ENCODE measurements around the gene NUDT22.

Gene NUDT22

GRCh38 chr11:64216879-64217278 is 9.2 kb upstream of the NUDT22 start:
- Histone ChIP-seq H2AFZ (ENCODE audit: low read length) (no peak overlapping the region), H3K4me3 (ENCODE audit: low read depth, low read length, poor library complexity, severe bottlenecking) (no peak overlapping the region), H3F3A (ENCODE audit: insufficient read depth, low read length) (no peaks in the 10 kb centered on the region), H3K9me3 (ENCODE audit: low read length) (no peaks in the 10 kb centered on the region), H3K4me2 (ENCODE audit: low read length) (no peak overlapping the region), H3K79me2 (ENCODE audit: insufficient read depth, low read length) (no peaks in the 10 kb centered on the region), H3K4me1 (ENCODE audit: insufficient read depth, low read length, severe bottlenecking) (no peaks in the 10 kb centered on the region), H3K9ac (ENCODE audit: low read length) (no peak overlapping the region), H4K20me1 (ENCODE audit: insufficient read depth, low read length) (no peaks in the 10 kb centered on the region), H3K27me3 (ENCODE audit: insufficient read depth, low read length) (no peaks in the 10 kb centered on the region), H3K27ac (ENCODE audit: low read depth, low read length, poor library complexity, severe bottlenecking) (no peak overlapping the region), H3K36me3 (ENCODE audit: insufficient read depth, low read length) (peaks cover 58% of the 10 kb centered on the region), H3K9me2 (ENCODE audit: low read depth, low read length) (no peaks in the 10 kb centered on the region)
- TF ChIP-seq EZH2 (IDR thresholded peaks at IDR 0.05; ENCODE audit: borderline replicate concordance, low read length): no peak
- TF ChIP-seq CTCF (IDR thresholded peaks at IDR 0.05; ENCODE audit: low read length): peak; percentile 40

- H3K36me3 ChIP-seq (ENCODE audit: insufficient read depth, low read length): peaks cover 59% of the 10 kb centered on the region
- H3K27ac ChIP-seq (ENCODE audit: low read depth, low read length, poor library complexity, severe bottlenecking): no peak overlapping the region
- no peaks in the 10 kb centered on the region for H3K4me1 ChIP-seq (ENCODE audit: insufficient read depth, low read length, severe bottlenecking)
- H3K9me3 ChIP-seq (ENCODE audit: low read length): no peaks in the 10 kb centered on the region
- H3K4me3 ChIP-seq (ENCODE audit: low read depth, low read length, poor library complexity, severe bottlenecking): no peak overlapping the region
- no peaks in the 10 kb centered on the region for H3K79me2 ChIP-seq (ENCODE audit: insufficient read depth, low read length)
- H3F3A ChIP-seq (ENCODE audit: insufficient read depth, low read length): no peaks in the 10 kb centered on the region
- no peaks in the 10 kb centered on the region for H3K9me2 ChIP-seq (ENCODE audit: low read depth, low read length)
- TF ChIP-seq EZH2 (IDR thresholded peaks at IDR 0.05; ENCODE audit: borderline replicate concordance, low read length) (no peak), CTCF (IDR thresholded peaks at IDR 0.05; ENCODE audit: low read length) (no peak)
- no peak overlapping the region for H2AFZ ChIP-seq (ENCODE audit: low read length)
- no peaks in the 10 kb centered on the region for H4K20me1 ChIP-seq (ENCODE audit: insufficient read depth, low read length)
- H3K4me2 ChIP-seq (ENCODE audit: low read length): no peak overlapping the region
- no peak overlapping the region for H3K9ac ChIP-seq (ENCODE audit: low read length)
- no peaks in the 10 kb centered on the region for H3K27me3 ChIP-seq (ENCODE audit: insufficient read depth, low read length)
Observed at GRCh38 chr11:64218628-64219353, 7.3 kb upstream of the NUDT22 start.

DNA sequence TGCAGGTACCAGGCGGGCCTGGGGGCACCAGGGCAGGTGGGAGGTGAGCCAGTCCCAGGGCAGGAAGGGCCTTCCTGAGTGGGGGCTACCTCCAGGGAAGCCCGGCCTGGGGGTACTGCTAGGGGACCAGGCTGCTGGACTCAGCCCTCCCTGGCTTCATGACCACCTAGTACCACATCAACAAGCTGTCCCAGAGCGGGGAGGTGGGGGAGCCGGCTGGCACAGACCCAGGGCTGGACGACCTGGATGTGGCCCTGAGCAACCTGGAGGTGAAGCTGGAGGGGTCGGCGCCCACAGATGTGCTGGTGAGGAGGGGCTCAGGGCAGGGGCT is 6.8 kb upstream of the NUDT22 start:
- no peaks in the 10 kb centered on the region for H3F3A ChIP-seq (ENCODE audit: insufficient read depth, low read length)
- no peak overlapping the region for H2AFZ ChIP-seq (ENCODE audit: low read length)
- no peak overlapping the region for H3K27ac ChIP-seq (ENCODE audit: low read depth, low read length, poor library complexity, severe bottlenecking)
- no peak overlapping the region for H3K4me3 ChIP-seq (ENCODE audit: low read depth, low read length, poor library complexity, severe bottlenecking)
- H3K4me2 ChIP-seq (ENCODE audit: low read length): no peak overlapping the region
- H3K36me3 ChIP-seq (ENCODE audit: insufficient read depth, low read length): peaks cover 59% of the 10 kb centered on the region
- no peaks in the 10 kb centered on the region for H3K9me2 ChIP-seq (ENCODE audit: low read depth, low read length)
- H3K4me1 ChIP-seq (ENCODE audit: insufficient read depth, low read length, severe bottlenecking): peaks cover 2% of the 10 kb centered on the region
- H4K20me1 ChIP-seq (ENCODE audit: insufficient read depth, low read length): no peaks in the 10 kb centered on the region
- no peak for TF ChIP-seq EZH2 (IDR thresholded peaks at IDR 0.05; ENCODE audit: borderline replicate concordance, low read length)
- TF ChIP-seq CTCF (IDR thresholded peaks at IDR 0.05; ENCODE audit: low read length): no peak
- no peaks in the 10 kb centered on the region for H3K9me3 ChIP-seq (ENCODE audit: low read length)
- H3K79me2 ChIP-seq (ENCODE audit: insufficient read depth, low read length): no peaks in the 10 kb centered on the region
- no peak overlapping the region for H3K9ac ChIP-seq (ENCODE audit: low read length)
- no peaks in the 10 kb centered on the region for H3K27me3 ChIP-seq (ENCODE audit: insufficient read depth, low read length)

Measured in OCI-LY1 (cell line).